HepG2 (cell line): ENCODE results near the gene KCNN2. TPM values are rescaled to one million over a fixed set of nuclear protein-coding genes. Genes with fewer than 3 reads are reported as not detected.

Experiments used
- ZNF484 ChIP-seq: sonication (generic); formaldehyde crosslinking; IDR thresholded peaks from 2 replicates; pipeline ENCODE4 v1.5.1; 2020; ENCODE audit warnings: mild to moderate bottlenecking, low read depth, missing genetic modification reagents, borderline replicate concordance
- polyA plus RNA-seq, 8 experiments: library from polyadenylated mRNA; depleted of rRNA in 3 of 8; stranded (reverse) in 7 of 8; unstranded in 1 of 8; fragments of >200 nt; fragmentation: Illumina TruSeq in 4 of 8; extraction: Trizol in 4 of 8; gene quantifications; 2 replicates each; pipeline versions ENCODE4 v1.2.1 to v1.2.3, GENCODE V29; 2011 to 2016; ENCODE audit warnings: low read depth in 4 of 8, missing spikeins in 1 of 8, mixed read lengths in 1 of 8; ENCODE audit not compliant: insufficient read depth in 1 of 8
- total RNA-seq, 5 experiments: library from RNA; depleted of rRNA; stranded (reverse); fragments of >200 nt; fragmentation: Illumina TruSeq; extraction: Trizol; gene quantifications; 2 replicates each; pipeline ENCODE4 v1.2.3, GENCODE V29; 2016; ENCODE audit warnings: low read depth in 1 of 5

The KCNN2 gene
- total and polyA plus RNA-seq, 2 of the 13 experiments (the other 11 are each of a cell fraction or from before 2014, with no cell fraction given): not detected

GRCh38 chr5:114544561-114544960 lies 182.7 kb downstream of the KCNN2 start (continued):
- no peak for TF ChIP-seq ZNF484 (CRISPR knock-in tag)
